PFSK-1 (cell line): ENCODE measurements around the gene TP53I11.

Source experiments
- POLR2AphosphoS5 ChIP-seq: IDR thresholded peaks from 2 replicates; pipeline ENCODE4 v1.6.1; 2012; ENCODE audit warnings: low read depth, mild to moderate bottlenecking, control low read depth, low read length, moderate library complexity
- SIN3A ChIP-seq: IDR thresholded peaks from 2 replicates; pipeline ENCODE4 v1.6.1; 2012; ENCODE audit warnings: mild to moderate bottlenecking, low read length, moderate library complexity, borderline replicate concordance; ENCODE audit not compliant: insufficient read depth

GRCh38 chr11:44971185-44971584 lies 20.5 kb upstream of the TP53I11 start:
- TF ChIP-seq SIN3A (no peak), POLR2AphosphoS5 (no peak)
